Stimulated activated naive CD8-positive, alpha-beta T cell treated with anti-CD3 and anti-CD28 coated beads, Interleukin-15, Interleukin-2, amounts not matched to agents 100 ng/mL and 50 ng/mL, for 24 hours (primary cell): Measurements from ENCODE around the gene XAF1.
"Not testable (repeated sequence)": the region's sequence is repeated elsewhere in the genome, so short reads cannot be mapped to it uniquely, and the experiment has no call there.

ENCODE experiments used
- H3K27ac Mint-ChIP-seq: one replicate; pipeline ENCODE4 v1.8.0; 2021; ENCODE audit warnings: mild to moderate bottlenecking, mixed read lengths
- H3K27me3 Mint-ChIP-seq: one replicate; pipeline ENCODE4 v1.8.0; 2021; ENCODE audit warnings: mixed read lengths
- H3K36me3 Mint-ChIP-seq: one replicate; pipeline ENCODE4 v1.8.0; 2021; ENCODE audit warnings: low read depth, mixed read lengths
- H3K4me1 Mint-ChIP-seq: one replicate; pipeline ENCODE4 v1.8.0; 2021; ENCODE audit warnings: low read depth, mixed read lengths
- H3K4me3 Mint-ChIP-seq: one replicate; pipeline ENCODE4 v1.8.0; 2021; ENCODE audit warnings: mild to moderate bottlenecking, mixed read lengths
- H3K9me3 Mint-ChIP-seq: one replicate; pipeline ENCODE4 v1.8.0; 2021; ENCODE audit warnings: mixed read lengths

The XAF1 gene

DNA sequence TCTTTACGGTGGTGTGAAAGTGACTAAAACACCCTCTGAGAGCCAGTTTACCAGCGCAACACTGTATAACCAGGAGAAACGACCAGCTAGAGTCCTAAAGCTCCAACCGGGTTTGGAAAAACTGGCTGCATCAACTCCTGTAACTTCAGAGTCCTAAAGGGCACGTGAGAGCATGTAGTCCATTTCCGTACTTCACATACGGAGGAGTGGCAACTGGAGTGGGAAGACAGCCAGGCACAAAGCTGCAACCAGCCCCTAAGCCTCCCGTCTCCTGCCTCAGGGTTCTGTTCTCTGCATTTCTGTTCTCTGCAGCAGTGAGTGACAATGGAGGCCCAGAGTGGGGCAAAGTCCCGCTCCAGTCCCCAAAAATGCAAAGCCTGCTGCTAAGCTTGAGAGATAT lies 56.4 kb downstream of the XAF1 start:
- H3K27ac Mint-ChIP-seq = no peak overlapping the region
- H3K9me3 Mint-ChIP-seq = no peaks in the 10 kb centered on the region
- H3K27me3 Mint-ChIP-seq = peaks cover 30% of the 10 kb centered on the region
- no peaks in the 10 kb centered on the region for H3K36me3 Mint-ChIP-seq
- H3K4me3 Mint-ChIP-seq = no peak overlapping the region
- no peaks in the 10 kb centered on the region for H3K4me1 Mint-ChIP-seq

DNA sequence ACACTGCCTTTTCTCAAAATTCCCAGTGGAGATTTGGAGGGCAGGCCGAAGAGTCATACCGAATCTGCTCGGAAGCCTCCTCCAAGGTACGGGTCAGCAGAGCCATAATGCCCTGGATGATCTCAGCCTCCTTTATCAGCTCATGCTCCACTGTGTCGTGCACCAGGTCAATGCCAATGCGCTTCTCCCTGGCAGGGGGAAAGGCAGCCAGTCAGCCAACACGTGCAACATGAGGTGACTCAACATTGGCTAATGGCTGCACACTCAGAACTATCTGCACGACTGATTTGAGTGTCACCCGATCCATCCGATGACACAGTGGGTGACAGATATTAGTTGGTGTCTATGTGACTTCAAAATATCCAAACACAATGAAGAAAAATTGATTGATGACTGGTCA lies 59.9 kb downstream of the XAF1 start:
- Mint-ChIP-seq H3K9me3 (no peaks in the 10 kb centered on the region), H3K4me3 (no peak overlapping the region), H3K27ac (no peak overlapping the region), H3K4me1 (no peaks in the 10 kb centered on the region), H3K27me3 (peaks cover 29% of the 10 kb centered on the region), H3K36me3 (no peaks in the 10 kb centered on the region)

DNA sequence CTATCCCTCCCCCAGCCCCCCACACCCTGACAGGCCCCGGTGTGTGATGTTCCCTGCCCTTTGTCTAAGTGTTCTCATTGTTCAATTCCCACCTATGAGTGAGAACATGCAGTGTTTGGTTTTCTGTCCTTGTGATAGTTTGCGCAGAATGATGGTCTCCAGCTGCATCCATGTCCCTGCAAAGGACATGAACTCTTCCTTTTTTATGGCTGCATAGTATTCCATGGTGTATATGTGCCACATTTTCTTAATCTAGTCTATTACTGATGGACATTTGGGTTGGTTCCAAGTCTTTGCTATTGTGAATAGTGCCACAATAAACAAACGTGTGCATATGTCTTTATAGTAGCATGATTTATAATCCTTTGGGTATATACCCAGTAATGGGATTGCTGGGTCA lies 60.5 kb downstream of the XAF1 start:
- not testable (repeated sequence) for H3K27ac Mint-ChIP-seq, H3K36me3 Mint-ChIP-seq, H3K4me1 Mint-ChIP-seq, H3K4me3 Mint-ChIP-seq, H3K9me3 Mint-ChIP-seq
- peaks cover 31% of the 10 kb centered on the region for H3K27me3 Mint-ChIP-seq

DNA sequence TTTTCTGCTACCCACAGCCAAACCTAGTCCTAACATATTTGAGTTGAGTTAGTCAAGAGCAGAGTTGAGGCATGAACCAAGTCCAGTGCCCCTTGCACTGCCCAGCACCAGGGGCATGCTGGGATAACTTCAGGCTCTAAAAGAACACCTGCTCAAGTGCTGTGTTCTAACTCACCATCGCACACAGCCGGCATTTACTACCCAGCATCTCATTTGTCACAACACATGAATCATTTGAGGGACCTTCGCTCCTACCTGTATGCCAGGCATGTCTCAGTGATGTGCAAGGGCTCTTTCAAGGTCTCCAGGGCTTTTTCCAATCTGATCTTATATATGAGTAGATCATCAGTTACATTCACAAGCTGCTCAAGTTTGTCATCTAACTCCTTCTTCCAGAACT lies 63.1 kb downstream of the XAF1 start:
- Mint-ChIP-seq H3K36me3 (no peaks in the 10 kb centered on the region), H3K4me1 (no peaks in the 10 kb centered on the region), H3K27me3 (peaks cover 27% of the 10 kb centered on the region), H3K9me3 (no peaks in the 10 kb centered on the region), H3K27ac (no peak overlapping the region), H3K4me3 (no peak overlapping the region)

DNA sequence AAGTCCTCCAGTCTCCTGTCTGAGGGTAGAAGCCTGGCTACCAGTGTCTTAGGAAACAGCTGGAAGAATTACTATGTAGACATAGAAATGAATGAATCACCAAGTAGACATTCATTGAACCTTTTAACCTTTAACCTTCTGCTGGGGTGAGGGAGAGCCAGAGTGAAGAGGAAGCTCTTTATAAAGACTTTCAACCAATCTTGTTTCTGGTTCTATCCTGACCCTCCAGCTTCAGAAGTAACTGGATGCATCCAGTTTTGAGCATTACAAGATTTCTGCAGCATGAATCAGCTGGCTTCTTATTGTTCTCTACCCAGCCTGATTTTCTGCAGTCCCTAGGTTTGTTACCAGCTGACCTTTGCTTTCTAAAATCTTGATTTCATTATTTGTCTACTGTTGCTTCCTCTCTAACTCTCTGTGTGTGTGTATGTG lies 67.2 kb downstream of the XAF1 start:
- no peaks in the 10 kb centered on the region for H3K36me3 Mint-ChIP-seq
- H3K4me3 Mint-ChIP-seq = no peak overlapping the region
- H3K4me1 Mint-ChIP-seq = no peaks in the 10 kb centered on the region
- H3K9me3 Mint-ChIP-seq = no peaks in the 10 kb centered on the region
- no peak overlapping the region for H3K27ac Mint-ChIP-seq
- H3K27me3 Mint-ChIP-seq = peaks cover 41% of the 10 kb centered on the region
